PC-3 (cell line): ENCODE results near the gene CSAD. TPM values are rescaled to one million over a fixed set of nuclear protein-coding genes. Genes with fewer than 3 reads are reported as not detected.

Source experiments
- ATAC-seq: fragments of 200-7000 bp; cut with Tn5 transposase; 2 replicates; pipeline ENCODE4 v1.9.1; 2020; ENCODE audit warnings: mild to moderate bottlenecking, moderate library complexity
- BruUV-seq: library from RNA; stranded (reverse); fragments of 400-500 nt; replicated peaks from 2 replicates; lab custom pipeline; 2021; lab: Mats Ljungman, UMichigan
- CTCF ChIA-PET: fragments of 300-600 bp; sonication (Branson Sonifier 250); formaldehyde crosslinking; loops from one replicate; lab custom pipeline; 2022; ENCODE audit warnings: antibody characterized with exemption; lab: Charles Lee
- POLR2A ChIA-PET: fragments of 300-600 bp; sonication (Branson Sonifier 250); formaldehyde crosslinking; loops from one replicate; lab custom pipeline; 2022; ENCODE audit warnings: antibody characterized with exemption; ENCODE audit not compliant: unreplicated experiment; lab: Charles Lee
- DNase-seq: peaks from one replicate; pipeline ENCODE4 v3.0.0-alpha.2; 2015
- H2AFZ ChIP-seq: fragments of 300-600 bp; sonication (generic); 2 replicates; pipeline ENCODE4 v1.6.0; 2016; ENCODE audit warnings: antibody characterized with exemption, low read length
- H3F3A ChIP-seq: fragments of 300-600 bp; sonication (generic); one replicate; pipeline ENCODE4 v1.6.0; 2017; ENCODE audit warnings: antibody characterized with exemption, low read length, control low read depth, mild to moderate bottlenecking; ENCODE audit not compliant: unreplicated experiment
- H3K27ac ChIP-seq: fragments of 300-600 bp; sonication (generic); 2 replicates; pipeline ENCODE4 v1.5.1; 2016; ENCODE audit warnings: mild to moderate bottlenecking, low read length
- H3K27me3 ChIP-seq: fragments of 300-600 bp; sonication (generic); 2 replicates; pipeline ENCODE4 v1.6.1; 2016; ENCODE audit warnings: low read length, mixed read lengths
- H3K36me3 ChIP-seq: fragments of 300-600 bp; sonication (generic); 2 replicates; pipeline ENCODE4 v1.6.1; 2016; ENCODE audit warnings: low read depth, mixed run types, low read length, mixed read lengths
- H3K4me1 ChIP-seq: fragments of 300-600 bp; sonication (generic); 2 replicates; pipeline ENCODE4 v1.5.1; 2016; ENCODE audit warnings: low read length; ENCODE audit not compliant: insufficient read depth
- H3K4me2 ChIP-seq: fragments of 300-600 bp; sonication (generic); 2 replicates; pipeline ENCODE4 v1.6.0; 2016; ENCODE audit warnings: low read length
- H3K4me3 ChIP-seq: fragments of 300-600 bp; sonication (generic); 2 replicates; pipeline ENCODE4 v1.5.1; 2016; ENCODE audit warnings: mild to moderate bottlenecking, low read length, mixed read lengths
- H3K79me2 ChIP-seq: fragments of 300-600 bp; sonication (generic); 2 replicates; pipeline ENCODE4 v1.6.1; 2017; ENCODE audit warnings: low read length, mixed read lengths
- H3K9ac ChIP-seq: fragments of 300-600 bp; sonication (generic); 2 replicates; pipeline ENCODE4 v1.6.0; 2016; ENCODE audit warnings: mild to moderate bottlenecking, low read length
- H3K9me2 ChIP-seq: fragments of 300-600 bp; sonication (generic); replicated peaks from 2 replicates; pipeline ENCODE4 v1.6.1; 2016; ENCODE audit warnings: mixed run types, low read length, mixed read lengths
- H3K9me3 ChIP-seq: fragments of 300-600 bp; sonication (generic); 2 replicates; pipeline ENCODE4 v1.6.1; 2016; ENCODE audit warnings: low read length, mixed read lengths
- H4K20me1 ChIP-seq: fragments of 300-600 bp; sonication (generic); 2 replicates; pipeline ENCODE4 v1.6.1; 2016; ENCODE audit warnings: low read length, mixed read lengths
- CTCF ChIP-seq: fragments of 300-600 bp; sonication (generic); conservative IDR thresholded peaks from 2 replicates; pipeline ENCODE4 v1.5.1; 2017; ENCODE audit warnings: antibody characterized with exemption, low read depth, mild to moderate bottlenecking, low read length
- EZH2 ChIP-seq: fragments of 300-600 bp; sonication (generic); IDR thresholded peaks from one replicate; pipeline ENCODE4 v1.6.1; 2017; ENCODE audit warnings: antibody characterized with exemption, mild to moderate bottlenecking, low read length; ENCODE audit not compliant: unreplicated experiment
- EZH2phosphoT487 ChIP-seq: fragments of 300-600 bp; sonication (generic); IDR thresholded peaks from 2 replicates; pipeline ENCODE4 v1.6.1; 2018; ENCODE audit warnings: mild to moderate bottlenecking, antibody characterized with exemption, low read length, borderline replicate concordance
- intact Hi-C: fragments of 100-400 bp; cut with micrococcal nuclease; formaldehyde crosslinking; loops from 2 replicates; pipeline ENCODE4 v1.9.0; 2023
- total RNA-seq: library from RNA; depleted of rRNA; stranded (reverse); fragments of >200 nt; gene quantifications from 2 replicates; pipeline ENCODE4 v1.2.3, GENCODE V29; 2014

Gene CSAD
- total RNA-seq, 1 experiment from 2014 or later: 21.5 TPM

DNA sequence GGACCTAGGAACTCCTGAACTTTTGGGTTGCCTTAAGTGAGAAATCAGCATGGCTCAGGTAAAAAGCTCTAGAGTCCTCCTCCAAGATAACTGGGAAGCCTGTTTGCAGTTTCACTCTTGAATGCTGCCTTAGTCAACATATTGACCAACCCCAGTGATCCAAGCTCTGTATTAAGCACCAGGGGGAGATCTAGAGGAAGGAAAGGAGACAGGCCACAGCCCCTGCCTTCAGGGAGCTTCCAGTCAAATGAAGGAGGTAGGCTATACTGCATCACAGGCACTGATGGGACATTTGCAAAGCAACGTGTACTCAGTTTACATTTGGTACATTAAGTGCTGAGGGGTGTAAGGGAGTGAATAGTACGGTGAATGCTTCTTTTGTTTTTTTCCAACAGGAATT lies 1.2 kb upstream of the CSAD start:
- H3K9me2 ChIP-seq: no peaks in the 10 kb centered on the region
- BruUV-seq: TSS peak; percentile 35
- DNase-seq: no peak
- no peaks in the 10 kb centered on the region for H3K27me3 ChIP-seq
- peak overlapping the region; percentile 90 for H3K27ac ChIP-seq
- ChIA-PET CTCF (interaction anchor here (0.6 kb wide), 1 partner anchor 25 kb away, joined by 5 read pairs; the partner anchor contains the start of gene ITGB7), POLR2A (no interaction called here)
- ATAC-seq: no peak
- H4K20me1 ChIP-seq: no peaks in the 10 kb centered on the region
- H3K9me3 ChIP-seq: no peaks in the 10 kb centered on the region
- peaks cover 31% of the 10 kb centered on the region for H3K4me1 ChIP-seq
- H3K4me2 ChIP-seq: peak overlapping the region; percentile 89
- intact Hi-C loops: loop anchor here (2.0 kb wide), 1 partner anchor 39 kb away; no protein-coding TSS in a partner anchor
- peak overlapping the region; percentile 84; the same call in 1 of the 2 replicates for H3K9ac ChIP-seq
- H3K4me3 ChIP-seq: peak overlapping the region; percentile 94
- no peak overlapping the region for H2AFZ ChIP-seq
- H3F3A ChIP-seq: peaks cover 5% of the 10 kb centered on the region
- no peak for TF ChIP-seq CTCF
- no peak for TF ChIP-seq EZH2
- TF ChIP-seq EZH2phosphoT487: no peak
- H3K79me2 ChIP-seq: peaks cover 39% of the 10 kb centered on the region
- peaks cover 38% of the 10 kb centered on the region for H3K36me3 ChIP-seq

DNA sequence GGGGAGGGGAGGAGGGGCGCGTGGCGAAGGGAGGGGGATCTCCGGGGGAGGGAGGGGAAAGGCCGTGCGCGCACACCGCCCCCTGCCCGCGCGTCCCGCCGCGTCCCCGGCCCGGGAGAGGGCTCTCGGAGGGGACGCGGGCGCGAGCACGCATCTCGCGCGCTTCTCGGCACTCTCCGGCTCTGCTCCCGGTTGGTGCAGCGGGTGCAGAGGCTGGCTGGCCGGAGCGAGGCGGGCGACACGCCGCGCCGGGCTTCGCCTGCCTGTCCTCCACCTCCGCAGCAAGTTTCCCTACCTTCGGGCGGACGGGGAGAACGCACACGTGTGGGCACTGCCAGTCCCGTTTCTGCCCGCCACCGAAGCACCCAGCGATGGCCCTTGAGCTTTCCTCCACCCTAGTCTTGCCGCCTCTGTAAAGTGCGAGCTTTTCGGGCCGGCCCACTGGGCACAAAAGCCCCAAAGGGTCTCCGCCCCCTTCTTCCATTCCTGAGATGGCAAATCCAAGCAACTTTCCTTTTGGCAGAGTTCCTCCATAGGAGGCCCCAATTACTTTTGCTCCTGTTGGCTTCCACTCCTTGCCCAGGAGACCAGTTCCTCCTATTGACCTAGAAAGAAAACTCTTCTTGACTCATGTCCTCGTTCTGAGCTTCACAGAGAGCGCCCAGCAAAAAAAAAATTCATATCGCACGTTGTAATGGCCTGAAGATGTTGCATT lies 363 bp upstream of the CSAD start:
- intact Hi-C loops: loop anchor here (2.0 kb wide), 1 partner anchor 40 kb away; no protein-coding TSS in a partner anchor
- Histone ChIP-seq H3K4me2 (peak overlapping the region; percentile 89), H3K9me2 (no peaks in the 10 kb centered on the region), H3K4me3 (peak overlapping the region; percentile 94), H3K79me2 (peaks cover 39% of the 10 kb centered on the region), H4K20me1 (no peaks in the 10 kb centered on the region), H2AFZ (peak overlapping the region; percentile 94), H3K36me3 (peaks cover 30% of the 10 kb centered on the region), H3K4me1 (peaks cover 31% of the 10 kb centered on the region), H3K27ac (peak overlapping the region; percentile 90), H3K27me3 (no peaks in the 10 kb centered on the region), H3K9ac (peak overlapping the region; percentile 84), H3F3A (peaks cover 5% of the 10 kb centered on the region), H3K9me3 (no peaks in the 10 kb centered on the region)
- TF ChIP-seq EZH2 (no peak), EZH2phosphoT487 (0 out of 2 replicates have a peak, but pooled peaks have one; percentile 12), CTCF (no peak)
- peak; percentile 86 for DNase-seq
- POLR2A ChIA-PET: interaction anchor here (0.6 kb wide), 1 partner anchor 141 kb away, joined by 11 read pairs; no protein-coding TSS in a partner anchor
- no TSS peak for BruUV-seq
- peak; percentile 73 for ATAC-seq
- CTCF ChIA-PET: interaction anchor here (0.6 to 1.3 kb wide), 3 partner anchors 22 to 130 kb away, joined by 4 to 8 read pairs (median 5); partner anchors contain the start of gene ITGB7
